ENCODE results near the gene NCR3LG1. TPM values are rescaled to one million over a fixed set of nuclear protein-coding genes. Genes with fewer than 3 reads are reported as not detected.
A peak's percentile ranks its signal among the peaks of the same experiment; 100 is the strongest.

Gene NCR3LG1
- total and polyA plus RNA-seq, 9 of the 15 experiments (the other 6 are each of a cell fraction or from before 2014, with no cell fraction given): 4.1 to 39.8 (median 25.1) TPM

DNA sequence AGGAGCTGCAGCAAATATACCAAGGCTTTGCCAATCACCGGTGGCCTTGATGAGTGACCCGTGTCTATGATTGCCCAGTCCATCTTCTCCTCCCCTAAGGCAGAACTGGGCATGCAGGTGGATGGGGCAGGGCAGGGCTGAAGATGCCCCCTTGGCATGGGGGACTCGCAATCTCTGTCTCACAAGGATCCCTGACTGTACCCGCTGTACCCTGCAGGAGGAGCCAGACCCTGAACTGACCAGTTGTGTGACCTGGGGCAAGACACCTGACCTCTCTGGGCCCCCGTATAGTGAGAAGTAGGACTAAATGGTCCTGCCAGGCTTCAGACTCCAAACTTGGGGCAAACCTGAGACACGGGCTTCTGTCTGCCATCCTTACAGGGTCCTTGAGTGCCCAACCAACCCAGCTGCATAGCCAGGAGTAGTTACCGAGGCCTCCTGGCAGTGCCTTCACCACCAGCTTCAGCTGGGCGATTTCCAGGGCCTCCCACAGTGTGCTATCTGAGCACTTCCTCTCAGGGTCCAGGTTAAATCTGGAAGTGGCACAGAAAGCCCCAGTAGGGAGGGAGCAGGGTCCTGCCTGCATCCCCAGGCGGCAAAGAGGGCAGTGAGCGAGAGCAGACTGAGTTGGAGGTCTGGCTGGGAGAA lies 43.3 kb downstream of the NCR3LG1 start:
- H3K4me3 ChIP-seq: no peak overlapping the region
- no peak overlapping the region for H3K27ac ChIP-seq (ENCODE audit: extremely low read depth, low read depth, low read length)
- no TSS peak for BruUV-seq (replicated peaks)
- no peaks in the 10 kb centered on the region for H3K36me3 ChIP-seq (ENCODE audit: control insufficient read depth, insufficient read depth, low read length)
- WGBS (ENCODE audit: insufficient coverage, low coverage, missing lambda C conversion rate): under 1% methylated on average over 10 of the region's 10 CpGs
- FAIRE-seq (no peak), DNase-seq (ENCODE audit: extremely low read depth in 1 of 4, low spot score in 3 of 4) (no peak), ATAC-seq (no peak)
- ChIA-PET POLR2A (no interaction called here), CTCF (ENCODE audit: low intra/inter-chr PET ratio) (no interaction called here)
- H3K9me1 ChIP-seq (ENCODE audit: control insufficient read depth, insufficient read depth, low read length): no peaks in the 10 kb centered on the region
- peaks cover 3% of the 10 kb centered on the region; the same call in 1 of the 2 replicates for H4K20me1 ChIP-seq (replicated peaks; ENCODE audit: control insufficient read depth, insufficient read depth, low read length)
- H2AFZ ChIP-seq (ENCODE audit: low read depth, low read length): no peak overlapping the region
- H3K4me1 ChIP-seq (replicated peaks in 1 of 2; ENCODE audit: control insufficient read depth in 2 of 2, insufficient read depth in 2 of 2, low read length in 2 of 2): peaks cover 0 to 5% of the 10 kb centered on the region in 2 experiments; a peak in 1 of 5 replicates
- in situ Hi-C loops (cut with MboI): loop anchor here (10.0 kb wide), 1 partner anchor 130 kb away; no protein-coding TSS in a partner anchor
- 0 out of 2 replicates have a peak, but pooled peaks have one; percentile 16 for TF ChIP-seq SPI1 (IDR thresholded peaks at IDR 0.05; ENCODE audit: borderline replicate concordance, low read depth, low read length)
- TF ChIP-seq, protein P1, sequence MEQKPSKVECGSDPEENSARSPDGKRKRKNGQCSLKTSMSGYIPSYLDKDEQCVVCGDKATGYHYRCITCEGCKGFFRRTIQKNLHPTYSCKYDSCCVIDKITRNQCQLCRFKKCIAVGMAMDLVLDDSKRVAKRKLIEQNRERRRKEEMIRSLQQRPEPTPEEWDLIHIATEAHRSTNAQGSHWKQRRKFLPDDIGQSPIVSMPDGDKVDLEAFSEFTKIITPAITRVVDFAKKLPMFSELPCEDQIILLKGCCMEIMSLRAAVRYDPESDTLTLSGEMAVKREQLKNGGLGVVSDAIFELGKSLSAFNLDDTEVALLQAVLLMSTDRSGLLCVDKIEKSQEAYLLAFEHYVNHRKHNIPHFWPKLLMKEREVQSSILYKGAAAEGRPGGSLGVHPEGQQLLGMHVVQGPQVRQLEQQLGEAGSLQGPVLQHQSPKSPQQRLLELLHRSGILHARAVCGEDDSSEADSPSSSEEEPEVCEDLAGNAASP (IDR thresholded peaks at IDR 0.05): no peak
- H3K79me2 ChIP-seq (ENCODE audit: control insufficient read depth, insufficient read depth, low read length): no peaks in the 10 kb centered on the region
- no peak overlapping the region for H3K9ac ChIP-seq (ENCODE audit: insufficient read depth in 1 of 2, low read depth in 2 of 2, low read length in 2 of 2)
- no peaks in the 10 kb centered on the region for H3K9me3 ChIP-seq (replicated peaks; ENCODE audit: control insufficient read depth, insufficient read depth, low read depth, low read length)
- H3K4me2 ChIP-seq (ENCODE audit: insufficient read depth, low read length): no peak overlapping the region
- peaks cover 14 to 70% of the 10 kb centered on the region in 2 experiments for H3K27me3 ChIP-seq (ENCODE audit: control insufficient read depth in 2 of 2, insufficient read depth in 2 of 2, low read length in 2 of 2)
- intact Hi-C loops (cut with micrococcal nuclease): no loop called here

DNA sequence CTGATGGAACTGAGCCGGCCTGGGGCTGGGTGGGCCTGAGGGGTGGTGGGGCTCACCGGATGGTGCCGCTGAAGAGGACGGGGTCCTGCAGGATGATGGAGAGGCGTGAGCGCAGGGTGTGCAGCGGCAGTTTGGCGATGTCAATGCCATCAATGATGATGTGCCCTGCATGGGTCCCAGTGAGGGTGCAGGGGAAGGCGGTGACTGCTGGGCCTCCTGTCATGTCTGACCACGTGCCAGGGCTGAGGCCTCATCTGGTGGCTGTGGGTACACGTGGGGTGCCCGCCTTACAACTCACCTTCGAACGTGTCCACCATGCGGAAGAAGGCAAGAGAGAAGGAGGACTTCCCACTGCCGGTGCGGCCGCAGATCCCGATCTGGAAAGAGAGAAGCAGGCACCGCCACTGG lies 44.0 kb downstream of the NCR3LG1 start:
- no peak for FAIRE-seq
- H3K4me3 ChIP-seq: no peak overlapping the region
- no peaks in the 10 kb centered on the region for H3K9me3 ChIP-seq (replicated peaks; ENCODE audit: control insufficient read depth, insufficient read depth, low read depth, low read length)
- no peaks in the 10 kb centered on the region for H3K79me2 ChIP-seq (ENCODE audit: control insufficient read depth, insufficient read depth, low read length)
- ATAC-seq: no peak
- H3K27me3 ChIP-seq (ENCODE audit: control insufficient read depth in 2 of 2, insufficient read depth in 2 of 2, low read length in 2 of 2): peaks cover 17 to 76% of the 10 kb centered on the region in 2 experiments
- H3K36me3 ChIP-seq (ENCODE audit: control insufficient read depth, insufficient read depth, low read length): no peaks in the 10 kb centered on the region
- H2AFZ ChIP-seq (ENCODE audit: low read depth, low read length): no peak overlapping the region
- no peak for DNase-seq (ENCODE audit: extremely low read depth in 1 of 4, low spot score in 3 of 4)
- ChIA-PET CTCF (ENCODE audit: low intra/inter-chr PET ratio) (no interaction called here), POLR2A (no interaction called here)
- H4K20me1 ChIP-seq (replicated peaks; ENCODE audit: control insufficient read depth, insufficient read depth, low read length): peaks cover 3% of the 10 kb centered on the region; the same call in 1 of the 2 replicates
- peaks cover 0 to 4% of the 10 kb centered on the region in 2 experiments; a peak in 1 of 5 replicates for H3K4me1 ChIP-seq (replicated peaks in 1 of 2; ENCODE audit: control insufficient read depth in 2 of 2, insufficient read depth in 2 of 2, low read length in 2 of 2)
- intact Hi-C loops (cut with micrococcal nuclease) (no loop called here), in situ Hi-C loops (cut with MboI) (loop anchor here (10.0 kb wide), 1 partner anchor 129 kb away; no protein-coding TSS in a partner anchor)
- no peaks in the 10 kb centered on the region for H3K9me1 ChIP-seq (ENCODE audit: control insufficient read depth, insufficient read depth, low read length)
- WGBS (ENCODE audit: insufficient coverage, low coverage, missing lambda C conversion rate): 7% methylated on average over 18 of the region's 20 CpGs
- BruUV-seq (replicated peaks): no TSS peak
- H3K9ac ChIP-seq (ENCODE audit: insufficient read depth in 1 of 2, low read depth in 2 of 2, low read length in 2 of 2): no peak overlapping the region
- H3K4me2 ChIP-seq (ENCODE audit: insufficient read depth, low read length): no peak overlapping the region
- no peak overlapping the region for H3K27ac ChIP-seq (ENCODE audit: extremely low read depth, low read depth, low read length)
- TF ChIP-seq NR2F6 (CRISPR knock-in tag; IDR thresholded peaks at IDR 0.05): no peak
- TF ChIP-seq RFX1 (IDR thresholded peaks at IDR 0.05): no peak
- TF ChIP-seq HDAC3 (IDR thresholded peaks at IDR 0.05; ENCODE audit: borderline replicate concordance, partially characterized antibody): no peak
- TF ChIP-seq ZNF175 (CRISPR knock-in tag; IDR thresholded peaks at IDR 0.05; ENCODE audit: low read depth): no peak
- TF ChIP-seq, protein P2, sequence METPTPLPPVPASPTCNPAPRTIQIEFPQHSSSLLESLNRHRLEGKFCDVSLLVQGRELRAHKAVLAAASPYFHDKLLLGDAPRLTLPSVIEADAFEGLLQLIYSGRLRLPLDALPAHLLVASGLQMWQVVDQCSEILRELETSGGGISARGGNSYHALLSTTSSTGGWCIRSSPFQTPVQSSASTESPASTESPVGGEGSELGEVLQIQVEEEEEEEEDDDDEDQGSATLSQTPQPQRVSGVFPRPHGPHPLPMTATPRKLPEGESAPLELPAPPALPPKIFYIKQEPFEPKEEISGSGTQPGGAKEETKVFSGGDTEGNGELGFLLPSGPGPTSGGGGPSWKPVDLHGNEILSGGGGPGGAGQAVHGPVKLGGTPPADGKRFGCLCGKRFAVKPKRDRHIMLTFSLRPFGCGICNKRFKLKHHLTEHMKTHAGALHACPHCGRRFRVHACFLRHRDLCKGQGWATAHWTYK (CRISPR knock-in tag; IDR thresholded peaks at IDR 0.05): no peak
- TF ChIP-seq, protein P3, sequence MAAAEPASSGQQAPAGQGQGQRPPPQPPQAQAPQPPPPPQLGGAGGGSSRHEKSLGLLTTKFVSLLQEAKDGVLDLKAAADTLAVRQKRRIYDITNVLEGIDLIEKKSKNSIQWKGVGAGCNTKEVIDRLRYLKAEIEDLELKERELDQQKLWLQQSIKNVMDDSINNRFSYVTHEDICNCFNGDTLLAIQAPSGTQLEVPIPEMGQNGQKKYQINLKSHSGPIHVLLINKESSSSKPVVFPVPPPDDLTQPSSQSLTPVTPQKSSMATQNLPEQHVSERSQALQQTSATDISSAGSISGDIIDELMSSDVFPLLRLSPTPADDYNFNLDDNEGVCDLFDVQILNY (CRISPR knock-in tag; IDR thresholded peaks at IDR 0.05): no peak
- TF ChIP-seq RAD21 (CRISPR knock-in tag; conservative IDR thresholded peaks at IDR 0.05 in 1 of 2, IDR thresholded peaks at IDR 0.05 in 1 of 2): no peak

All from K562 (cell line).